PC-3 (cell line): ENCODE data around the gene SLC16A7.

Experiments
- CTCF ChIP-seq: fragments of 300-600 bp; sonication (generic); conservative IDR thresholded peaks from 2 replicates; pipeline ENCODE4 v1.5.1; 2017; ENCODE audit warnings: antibody characterized with exemption, low read depth, mild to moderate bottlenecking, low read length
- EZH2phosphoT487 ChIP-seq: fragments of 300-600 bp; sonication (generic); IDR thresholded peaks from 2 replicates; pipeline ENCODE4 v1.6.1; 2018; ENCODE audit warnings: mild to moderate bottlenecking, antibody characterized with exemption, low read length, borderline replicate concordance

DNA sequence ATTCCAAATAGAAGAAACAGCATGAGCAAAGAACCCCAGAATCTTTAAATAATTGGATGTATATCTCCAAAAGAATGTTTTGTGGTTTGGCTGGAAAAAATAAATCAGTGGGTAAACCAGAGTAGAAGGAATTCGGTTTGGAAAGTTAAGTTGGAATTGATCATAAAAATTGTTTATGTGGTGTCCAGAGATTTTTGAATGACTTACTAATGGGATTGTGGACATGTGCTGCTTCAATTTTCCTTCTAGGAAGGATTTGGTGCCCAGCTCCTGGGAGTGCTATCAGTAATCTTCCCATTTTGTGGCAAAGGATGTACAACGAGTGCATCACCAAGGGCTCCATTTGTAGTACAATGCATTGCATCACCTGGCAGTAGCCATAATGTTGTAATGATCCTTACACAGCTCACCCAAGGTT lies 224.8 kb downstream of the SLC16A7 start:
- no peak for TF ChIP-seq CTCF
- no peak for TF ChIP-seq EZH2phosphoT487
